Activated CD4-positive, alpha-beta T cell treated with anti-CD3 and anti-CD28 coated beads, Interleukin-2, amount 10 ng/mL, durations not matched to agents 24 days and 14 days (primary cell): ENCODE results near the gene ZC3H10. TPM values are rescaled to one million over a fixed set of nuclear protein-coding genes. Genes with fewer than 3 reads are reported as not detected.
"Not testable (repeated sequence)": the region's sequence is repeated elsewhere in the genome, so short reads cannot be mapped to it uniquely, and the experiment has no call there.

Experiments used
- DNase-seq: peaks from one replicate; pipeline ENCODE4 v3.0.0; 2022
- H3K27ac Mint-ChIP-seq: one replicate; pipeline ENCODE4 v1.8.0; 2022; ENCODE audit warnings: mild to moderate bottlenecking, mixed read lengths
- H3K27me3 Mint-ChIP-seq: one replicate; pipeline ENCODE4 v1.8.0; 2022; ENCODE audit warnings: mixed read lengths
- H3K36me3 Mint-ChIP-seq: one replicate; pipeline ENCODE4 v1.8.0; 2022; ENCODE audit warnings: low read depth, mild to moderate bottlenecking, mixed read lengths
- H3K4me1 Mint-ChIP-seq: one replicate; pipeline ENCODE4 v1.8.0; 2021; ENCODE audit warnings: mixed read lengths
- H3K4me3 Mint-ChIP-seq: one replicate; pipeline ENCODE4 v1.8.0; 2022; ENCODE audit warnings: mild to moderate bottlenecking, moderate library complexity, mixed read lengths
- H3K9me3 Mint-ChIP-seq: one replicate; pipeline ENCODE4 v1.8.0; 2021; ENCODE audit warnings: mixed read lengths
- intact Hi-C: fragments of 100-400 bp; cut with micrococcal nuclease; formaldehyde crosslinking; loops from one replicate; pipeline ENCODE4 v1.15.1; 2023
- total RNA-seq: library from RNA; stranded (reverse); gene quantifications from 2 replicates; pipeline ENCODE4 v1.2.3, GENCODE V29; 2022

The ZC3H10 gene
- total RNA-seq, 1 donor from 2014 or later: 11.2 TPM

GRCh38 chr12:56143870-56144269 lies 25.8 kb downstream of the ZC3H10 start:
- Mint-ChIP-seq H3K36me3 (peaks cover 57% of the 10 kb centered on the region), H3K9me3 (no peaks in the 10 kb centered on the region), H3K4me3 (no peak overlapping the region), H3K4me1 (peaks cover 23% of the 10 kb centered on the region), H3K27me3 (no peaks in the 10 kb centered on the region), H3K27ac (peak overlapping the region; percentile 80)
- intact Hi-C loops: no loop called here
- no peak for DNase-seq

GRCh38 chr12:56145217-56145616 lies 27.2 kb downstream of the ZC3H10 start:
- Mint-ChIP-seq H3K9me3 (no peaks in the 10 kb centered on the region), H3K4me1 (peaks cover 25% of the 10 kb centered on the region), H3K36me3 (peaks cover 49% of the 10 kb centered on the region), H3K27me3 (no peaks in the 10 kb centered on the region), H3K4me3 (no peak overlapping the region), H3K27ac (no peak overlapping the region)
- no peak for DNase-seq
- intact Hi-C loops: no loop called here

GRCh38 chr12:56146492-56147460 lies 28.7 kb downstream of the ZC3H10 start:
- intact Hi-C loops: no loop called here
- H3K9me3 Mint-ChIP-seq: no peaks in the 10 kb centered on the region
- no peaks in the 10 kb centered on the region for H3K27me3 Mint-ChIP-seq
- DNase-seq: no peak
- peak overlapping the region; percentile 15 for H3K27ac Mint-ChIP-seq
- no peak overlapping the region for H3K4me3 Mint-ChIP-seq
- peaks cover 27% of the 10 kb centered on the region for H3K4me1 Mint-ChIP-seq
- H3K36me3 Mint-ChIP-seq: peaks cover 38% of the 10 kb centered on the region

GRCh38 chr12:56150563-56150962 lies 32.5 kb downstream of the ZC3H10 start:
- Mint-ChIP-seq H3K9me3 (no peaks in the 10 kb centered on the region), H3K4me1 (peaks cover 32% of the 10 kb centered on the region)
- intact Hi-C loops: no loop called here

GRCh38 chr12:56151672-56152131 lies 33.6 kb downstream of the ZC3H10 start:
- no peaks in the 10 kb centered on the region for H3K9me3 Mint-ChIP-seq
- H3K27me3 Mint-ChIP-seq: no peaks in the 10 kb centered on the region
- intact Hi-C loops: loop anchor here (1.0 to 2.0 kb wide), 6 partner anchors 9 to 71 kb away; partner anchors contain the start of genes PA2G4, SMARCC2 and ZC3H10
- peak overlapping the region; percentile 98 for H3K27ac Mint-ChIP-seq
- peaks cover 17% of the 10 kb centered on the region for H3K36me3 Mint-ChIP-seq
- H3K4me1 Mint-ChIP-seq: peaks cover 34% of the 10 kb centered on the region
- peak overlapping the region; percentile 88 for H3K4me3 Mint-ChIP-seq
- DNase-seq: peak; percentile 90

More at GRCh38 chr12:56150563-56150962, 32.5 kb downstream of the ZC3H10 start:
- Mint-ChIP-seq H3K4me3 (peak overlapping the region; percentile 88), H3K27ac (peak overlapping the region; percentile 98), H3K36me3 (peaks cover 15% of the 10 kb centered on the region), H3K27me3 (no peaks in the 10 kb centered on the region)
- DNase-seq: no peak

GRCh38 chr12:56152132-56152755 lies 34.2 kb downstream of the ZC3H10 start, which contains the start of gene MYL6B:
Gene MYL6B, plus strand, starts transcription at chr12:56152587. Its CDS starts 1,332 bp downstream, at chr12:56153919.
- peaks cover 18% of the 10 kb centered on the region for H3K36me3 Mint-ChIP-seq
- H3K27me3 Mint-ChIP-seq: no peaks in the 10 kb centered on the region
- no peaks in the 10 kb centered on the region for H3K9me3 Mint-ChIP-seq
- peak within 1 kb of the TSS; percentile 98 for H3K27ac Mint-ChIP-seq
- peaks cover 36% of the 10 kb centered on the region for H3K4me1 Mint-ChIP-seq
- DNase-seq: peak; percentile 98
- intact Hi-C loops: loop anchor here (1.0 to 2.0 kb wide), 6 partner anchors 8 to 71 kb away; partner anchors contain the start of genes PA2G4, SMARCC2 and ZC3H10
- peak within 1 kb of the TSS; percentile 88 for H3K4me3 Mint-ChIP-seq

- Mint-ChIP-seq H3K4me1 (peaks cover 39% of the 10 kb centered on the region), H3K36me3 (peaks cover 20% of the 10 kb centered on the region), H3K27me3 (no peaks in the 10 kb centered on the region), H3K4me3 (peak overlapping the region; percentile 88), H3K9me3 (no peaks in the 10 kb centered on the region), H3K27ac (peak overlapping the region; percentile 98)
- intact Hi-C loops: loop anchor here (1.0 to 2.0 kb wide), 6 partner anchors 7 to 70 kb away; partner anchors contain the start of genes PA2G4, SMARCC2 and ZC3H10
- DNase-seq: peak; percentile 66
Observed at GRCh38 chr12:56152756-56153677, 35.0 kb downstream of the ZC3H10 start.

GRCh38 chr12:56153678-56154065 lies 35.6 kb downstream of the ZC3H10 start:
- Mint-ChIP-seq H3K4me3 (peak overlapping the region; percentile 88), H3K27ac (peak overlapping the region; percentile 98), H3K27me3 (no peaks in the 10 kb centered on the region), H3K4me1 (peaks cover 39% of the 10 kb centered on the region), H3K36me3 (peaks cover 23% of the 10 kb centered on the region), H3K9me3 (no peaks in the 10 kb centered on the region)
- DNase-seq: peak; percentile 63
- intact Hi-C loops: loop anchor here (2.0 kb wide), 2 partner anchors 35 to 69 kb away; partner anchors contain the start of gene SMARCC2

- peaks cover 44% of the 10 kb centered on the region for H3K4me1 Mint-ChIP-seq
- intact Hi-C loops: no loop called here
- no peaks in the 10 kb centered on the region for H3K27me3 Mint-ChIP-seq
- H3K27ac Mint-ChIP-seq: no peak overlapping the region
- DNase-seq: peak; percentile 60
- H3K9me3 Mint-ChIP-seq: no peaks in the 10 kb centered on the region
- peaks cover 28% of the 10 kb centered on the region for H3K36me3 Mint-ChIP-seq
- no peak overlapping the region for H3K4me3 Mint-ChIP-seq
Observed at GRCh38 chr12:56154246-56154771, 36.2 kb downstream of the ZC3H10 start.

GRCh38 chr12:56154818-56155217 lies 36.8 kb downstream of the ZC3H10 start:
- Mint-ChIP-seq H3K4me3 (peak overlapping the region; percentile 5), H3K4me1 (peaks cover 46% of the 10 kb centered on the region), H3K36me3 (peaks cover 30% of the 10 kb centered on the region), H3K27ac (no peak overlapping the region), H3K27me3 (no peaks in the 10 kb centered on the region), H3K9me3 (no peaks in the 10 kb centered on the region)
- peak; percentile 57 for DNase-seq
- intact Hi-C loops: no loop called here

- intact Hi-C loops: no loop called here
- H3K36me3 Mint-ChIP-seq: peaks cover 34% of the 10 kb centered on the region
- H3K27ac Mint-ChIP-seq: peak overlapping the region; percentile 67
- H3K27me3 Mint-ChIP-seq: no peaks in the 10 kb centered on the region
- DNase-seq: peak; percentile 57
- H3K9me3 Mint-ChIP-seq: no peaks in the 10 kb centered on the region
- peak overlapping the region; percentile 44 for H3K4me3 Mint-ChIP-seq
- H3K4me1 Mint-ChIP-seq: peaks cover 49% of the 10 kb centered on the region
Observed at GRCh38 chr12:56155256-56155845, 37.3 kb downstream of the ZC3H10 start.

- peak; percentile 54 for DNase-seq
- H3K9me3 Mint-ChIP-seq, H3K27me3 Mint-ChIP-seq, intact Hi-C loops: not testable (repeated sequence)
- H3K27ac Mint-ChIP-seq: peak overlapping the region; percentile 94
- peak overlapping the region; percentile 100 for H3K4me3 Mint-ChIP-seq
- peaks cover 45% of the 10 kb centered on the region for H3K36me3 Mint-ChIP-seq
- H3K4me1 Mint-ChIP-seq: peaks cover 51% of the 10 kb centered on the region
Observed at GRCh38 chr12:56156464-56157200, 38.6 kb downstream of the ZC3H10 start.
